GM12875 (cell line): ENCODE data around the gene ENOX1.

Experiments used
- H3K4me3 ChIP-seq: one replicate; pipeline ENCODE4 v1.5.1; 2011; ENCODE audit warnings: low read depth, low read length, control low read depth
- CTCF ChIP-seq: IDR thresholded peaks from 2 replicates; pipeline ENCODE4 v1.5.1; 2011; ENCODE audit warnings: low read depth, mild to moderate bottlenecking, control low read depth, inconsistent platforms, low read length, moderate library complexity, borderline replicate concordance; ENCODE audit not compliant: insufficient read depth

The ENOX1 gene

DNA sequence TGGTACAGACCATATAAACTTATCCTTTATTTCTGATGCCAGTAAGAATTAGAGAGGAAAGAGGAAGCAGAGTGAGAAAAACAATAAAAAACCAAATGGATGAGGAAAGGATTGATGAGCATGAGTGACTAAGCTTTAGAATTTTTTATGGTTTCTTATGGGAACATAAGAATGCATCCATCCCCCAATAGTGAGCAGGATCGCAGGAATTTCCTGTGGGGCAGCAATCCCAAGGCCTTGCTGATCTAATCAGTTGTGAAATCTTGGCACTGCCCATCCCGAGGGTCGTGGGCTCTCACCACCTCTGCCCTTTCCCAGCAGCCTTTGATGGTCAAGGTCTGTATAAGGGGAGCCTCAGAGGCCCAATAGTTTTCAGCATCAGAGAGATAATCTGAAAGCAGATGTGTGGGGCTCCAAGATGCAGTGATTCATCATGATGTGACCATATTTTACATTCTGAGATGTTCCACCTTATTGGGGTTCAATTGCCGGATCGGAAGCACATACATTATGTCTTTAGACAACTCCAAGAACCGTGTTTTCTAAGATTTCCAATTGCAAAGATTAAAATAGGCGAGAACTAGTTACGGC is 541.3 kb downstream of the ENOX1 start:
- H3K4me3 ChIP-seq: no peak overlapping the region
- no peak for TF ChIP-seq CTCF

GRCh38 chr13:43244481-43244880 is 542.3 kb downstream of the ENOX1 start:
- H3K4me3 ChIP-seq: no peak overlapping the region
- no peak for TF ChIP-seq CTCF

DNA sequence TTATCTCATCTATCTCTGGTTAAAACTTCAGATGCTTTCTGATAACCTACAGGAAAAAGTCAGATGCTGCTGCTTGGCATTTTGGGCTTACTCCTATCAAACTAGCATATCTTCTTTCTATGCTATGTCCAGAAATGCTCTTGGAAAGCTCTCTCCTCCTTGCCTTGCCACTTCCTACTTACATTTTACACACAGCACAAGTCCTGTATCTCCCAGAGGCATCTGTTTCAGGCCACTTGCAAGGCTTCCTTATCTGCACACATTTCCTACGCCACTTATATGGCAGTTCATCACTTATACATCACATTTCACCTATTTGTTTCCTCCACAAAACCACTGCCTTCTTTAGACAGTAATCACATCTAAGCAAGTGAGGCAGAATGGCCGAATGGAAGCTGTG is 543.1 kb downstream of the ENOX1 start:
- no peak overlapping the region for H3K4me3 ChIP-seq
- no peak for TF ChIP-seq CTCF

DNA sequence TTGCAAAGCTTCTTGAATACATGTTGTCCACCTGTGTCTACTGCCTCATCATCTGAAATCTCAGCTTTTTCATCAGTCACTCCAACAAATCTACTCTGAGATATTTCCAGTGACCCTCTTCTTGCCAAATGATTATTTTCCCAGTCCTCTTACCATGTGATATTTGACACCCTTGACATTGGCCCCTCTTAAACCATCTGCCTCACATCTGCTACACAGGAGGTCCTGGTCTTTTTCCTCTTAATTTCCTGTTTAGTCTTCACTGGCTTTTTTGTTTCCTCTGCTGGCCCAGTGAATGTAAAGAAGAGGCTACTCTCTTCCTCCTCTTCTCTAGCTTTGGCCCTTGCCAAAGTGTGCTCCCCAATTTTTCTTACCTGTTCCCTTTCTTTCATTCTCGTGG is 544.7 kb downstream of the ENOX1 start:
- TF ChIP-seq CTCF: no peak
- no peak overlapping the region for H3K4me3 ChIP-seq

GRCh38 chr13:43240278-43240677 is 546.5 kb downstream of the ENOX1 start:
- no peak for TF ChIP-seq CTCF
- H3K4me3 ChIP-seq: no peak overlapping the region

DNA sequence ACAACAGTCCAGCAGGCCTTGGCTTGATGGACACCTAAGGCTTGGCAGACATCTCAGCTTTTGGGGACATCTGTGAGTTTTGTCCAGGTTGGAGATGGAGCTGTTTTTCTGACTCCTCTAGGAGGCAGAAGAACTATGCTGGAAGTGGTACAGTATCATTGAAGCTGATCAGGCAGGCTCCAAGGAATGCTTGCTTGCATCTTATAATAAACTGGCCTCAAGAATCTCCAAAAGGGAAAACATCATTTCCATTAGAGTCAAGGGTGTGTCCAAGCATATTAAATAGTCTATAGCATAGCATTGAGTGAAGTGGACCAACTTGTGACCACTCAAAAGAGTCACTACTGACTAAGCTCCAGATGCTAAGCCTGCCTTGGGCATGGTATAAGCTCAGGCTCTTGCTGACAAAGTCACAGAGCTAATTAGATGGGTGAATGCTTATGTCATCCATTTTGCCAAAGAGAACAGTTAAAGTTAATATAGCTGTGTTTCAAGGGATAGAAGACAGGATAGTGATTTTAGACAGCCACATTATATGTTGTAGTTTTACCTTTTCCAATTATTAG is 547.4 kb downstream of the ENOX1 start:
- H3K4me3 ChIP-seq: no peak overlapping the region
- no peak for TF ChIP-seq CTCF

GRCh38 chr13:43238341-43239083 is 548.3 kb downstream of the ENOX1 start:
- no peak overlapping the region for H3K4me3 ChIP-seq
- 0 out of 2 replicates have a peak, but pooled peaks have one; percentile 7 for TF ChIP-seq CTCF
